GM18951 (cell line): ENCODE data around the gene CEBPE.

Source experiments
- POLR2A ChIP-seq: IDR thresholded peaks from 4 replicates; pipeline ENCODE4 v1.6.1; 2011; ENCODE audit warnings: mild to moderate bottlenecking; ENCODE audit not compliant: insufficient read length, insufficient read depth; ENCODE audit errors: extremely low read depth
- in situ Hi-C: fragments of 300-500 bp; cut with MboI; formaldehyde crosslinking; loops from one replicate; pipeline ENCODE4 v1.12.0; 2022; ENCODE audit warnings: low sequenced_read_pairs, mixed read lengths, inconsistent platforms; ENCODE audit not compliant: unreplicated experiment

CEBPE gene

DNA sequence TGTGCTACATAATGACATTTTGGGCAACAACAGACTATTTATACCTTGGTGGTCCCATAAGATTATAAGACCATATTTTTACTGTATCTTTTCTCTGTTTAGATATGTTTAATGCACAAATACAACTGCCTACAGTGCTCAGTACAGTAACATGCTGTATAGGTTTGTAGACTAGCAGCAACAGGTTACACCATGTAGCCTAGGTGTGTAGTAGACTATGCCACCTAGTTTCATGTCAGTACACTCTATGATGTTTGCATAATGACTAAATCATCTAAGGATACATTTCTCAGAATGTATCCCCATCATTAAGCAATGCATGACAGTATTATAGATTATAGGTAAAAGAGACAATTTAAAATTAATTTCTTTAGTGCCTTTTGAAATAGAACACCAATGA, 30.7 kb upstream of the CEBPE start:
- in situ Hi-C loops = no loop called here
- TF ChIP-seq POLR2A = no peak

DNA sequence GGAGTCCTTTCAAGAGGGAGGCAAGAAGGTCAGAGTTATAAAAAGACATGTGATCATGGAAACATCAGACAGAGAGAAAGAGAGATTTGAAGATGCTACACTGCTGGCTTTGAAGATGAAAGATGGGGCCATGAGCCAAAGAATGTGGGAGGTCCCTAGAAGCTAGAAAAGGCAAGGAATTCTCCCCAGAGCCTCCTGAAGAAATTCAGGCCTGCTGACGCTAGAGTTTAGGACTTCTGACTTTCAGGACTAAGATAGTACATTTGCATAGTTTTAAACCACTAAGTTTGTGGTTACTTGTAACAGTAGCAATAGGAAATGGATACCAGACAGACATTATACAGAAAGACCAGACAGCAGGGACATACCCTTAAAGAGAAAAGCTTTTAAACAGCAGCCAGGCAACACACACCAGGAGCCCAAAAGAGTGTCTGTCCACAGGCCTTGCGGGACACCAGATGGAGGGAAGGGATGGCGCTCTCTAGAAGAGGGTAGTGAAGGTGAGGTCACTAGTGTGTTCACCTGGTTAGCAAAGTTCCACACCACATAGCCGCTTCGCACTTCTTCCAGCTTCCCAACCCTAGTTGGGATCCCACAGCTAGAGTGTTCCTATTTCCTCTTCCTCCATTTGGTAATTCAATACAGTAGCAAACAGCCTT, 29.7 kb upstream of the CEBPE start:
- in situ Hi-C loops = no loop called here
- TF ChIP-seq POLR2A = no peak

DNA sequence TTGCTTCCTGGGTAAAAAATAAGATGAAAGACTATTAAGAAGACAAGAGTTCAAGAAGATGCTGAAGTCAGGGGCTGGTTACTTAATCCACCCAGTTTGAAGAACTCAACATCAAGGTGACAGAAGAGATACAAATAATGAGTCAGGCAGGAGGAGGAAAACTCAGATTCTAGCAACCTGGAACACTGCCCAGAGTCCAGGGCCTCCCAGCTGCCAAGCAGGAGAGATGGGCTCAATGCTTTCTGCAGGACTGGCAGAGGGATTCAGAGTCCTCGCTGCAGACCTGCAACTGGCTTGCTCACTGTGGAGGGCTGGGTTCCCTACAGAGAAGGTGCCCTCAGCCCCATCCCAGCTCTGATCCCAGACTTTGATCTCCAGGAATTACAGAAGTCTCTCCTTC, 28.6 kb upstream of the CEBPE start:
- TF ChIP-seq POLR2A = no peak
- in situ Hi-C loops = no loop called here

DNA sequence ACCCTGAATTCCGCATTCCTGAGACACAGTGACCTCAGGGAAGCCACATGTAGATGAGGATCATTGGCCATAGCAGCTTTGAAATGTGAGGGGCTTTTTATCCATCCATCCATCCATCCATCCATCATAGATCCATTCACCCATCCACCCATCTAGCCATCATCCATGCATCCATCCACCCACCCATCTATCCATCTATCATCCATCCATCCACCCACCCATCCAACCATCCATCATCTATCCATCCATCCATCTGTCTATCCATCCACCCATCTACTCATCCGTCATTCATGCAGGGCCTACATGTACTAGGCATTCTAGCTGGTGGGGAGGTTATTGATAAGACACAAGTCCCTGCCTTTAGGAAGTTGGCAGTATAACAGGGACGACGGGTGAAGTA, 27.9 kb upstream of the CEBPE start:
- in situ Hi-C loops = no loop called here
- no peak for TF ChIP-seq POLR2A

DNA sequence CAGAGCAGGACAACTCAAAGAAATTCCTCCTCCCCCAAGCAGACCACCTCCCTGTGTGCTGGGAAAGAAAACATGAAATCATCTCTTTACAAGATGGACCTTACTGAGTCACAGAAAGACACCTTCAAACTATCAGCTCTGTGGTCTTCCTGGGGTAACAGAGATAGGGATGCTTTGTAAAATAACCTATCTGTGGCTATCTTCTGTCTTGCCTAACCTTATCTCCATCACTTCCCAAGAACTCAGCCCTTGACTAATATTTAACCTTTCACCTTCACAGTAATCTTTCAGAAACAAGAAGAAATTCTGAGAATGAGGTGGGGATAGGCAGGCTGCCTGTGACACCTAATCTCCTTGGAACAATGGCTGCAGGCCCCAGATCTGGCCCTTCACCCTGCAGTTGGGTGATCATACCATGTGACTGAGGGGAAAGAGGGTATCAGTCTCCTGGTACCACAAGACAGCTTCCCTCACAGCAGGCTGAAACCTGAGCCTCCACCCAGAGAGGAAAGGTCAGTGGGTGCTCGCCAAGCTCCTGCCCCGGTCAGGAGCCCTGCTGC, 27.4 kb upstream of the CEBPE start:
- TF ChIP-seq POLR2A = no peak
- in situ Hi-C loops = no loop called here

DNA sequence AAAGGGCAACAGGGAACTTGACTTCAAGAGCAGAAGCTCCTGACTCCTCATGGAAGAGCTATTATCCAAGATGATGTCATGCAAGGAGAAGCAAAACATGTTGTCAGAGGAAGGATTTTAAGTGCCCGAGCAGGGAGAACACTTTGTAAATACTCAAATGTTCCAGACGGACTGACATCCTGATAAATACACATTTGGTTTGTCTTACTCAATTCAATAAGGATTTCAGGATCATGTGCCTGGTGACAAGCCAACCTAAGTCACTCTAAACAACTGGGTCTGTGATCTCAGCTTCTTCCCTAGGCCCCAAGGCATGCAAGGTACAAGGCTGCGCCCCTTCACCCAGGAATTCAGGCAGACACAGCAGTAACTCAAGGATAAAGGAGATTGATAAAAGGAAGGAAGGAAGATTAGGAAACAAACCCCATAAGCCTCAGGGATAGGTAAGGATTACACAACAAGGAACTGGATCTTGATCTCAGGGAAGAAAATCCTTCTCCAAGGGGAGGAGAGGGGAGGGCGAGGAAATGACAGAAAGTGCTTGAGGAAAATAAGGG, 26.8 kb upstream of the CEBPE start:
- TF ChIP-seq POLR2A = no peak
- in situ Hi-C loops = no loop called here

DNA sequence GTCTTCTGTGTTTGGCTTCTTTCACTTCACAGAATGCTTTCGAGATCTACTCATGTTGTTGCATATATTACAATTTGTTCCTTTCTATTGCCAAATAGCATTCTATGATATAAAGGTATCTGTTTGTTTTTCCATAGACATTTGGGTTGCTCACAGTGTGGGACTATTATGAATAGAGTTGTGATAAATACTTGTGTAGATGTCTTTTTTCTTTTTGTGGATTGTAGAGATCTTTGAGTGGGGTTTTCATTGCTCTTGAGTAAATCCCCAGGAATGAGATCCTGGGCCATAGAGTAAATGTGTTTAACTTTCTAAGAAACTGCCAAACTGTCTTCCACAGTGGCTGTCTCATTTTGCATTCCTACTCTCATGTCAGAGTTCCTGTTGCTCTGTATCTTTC, 24.9 kb upstream of the CEBPE start:
- no peak for TF ChIP-seq POLR2A
- in situ Hi-C loops = no loop called here

DNA sequence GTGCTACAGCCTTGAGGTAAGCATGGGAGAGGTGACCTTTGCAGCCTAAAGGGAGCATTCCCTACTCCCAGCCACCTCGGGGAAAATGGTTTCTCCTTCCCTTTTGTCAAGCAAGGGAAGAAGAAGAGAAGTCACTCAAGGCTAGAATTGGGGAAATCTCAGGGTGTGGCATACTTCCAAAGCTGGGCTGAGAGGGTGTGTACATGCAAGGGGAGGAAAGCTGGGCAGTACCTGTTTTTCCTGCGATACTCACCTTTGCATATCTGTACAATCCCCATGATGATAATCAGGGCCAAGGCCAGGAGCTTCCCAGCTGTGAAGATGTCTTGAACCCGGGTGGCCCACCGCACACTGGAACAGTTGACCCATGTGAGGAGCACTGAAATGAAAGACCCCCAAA, 23.8 kb upstream of the CEBPE start:
- in situ Hi-C loops = no loop called here
- TF ChIP-seq POLR2A = no peak

DNA sequence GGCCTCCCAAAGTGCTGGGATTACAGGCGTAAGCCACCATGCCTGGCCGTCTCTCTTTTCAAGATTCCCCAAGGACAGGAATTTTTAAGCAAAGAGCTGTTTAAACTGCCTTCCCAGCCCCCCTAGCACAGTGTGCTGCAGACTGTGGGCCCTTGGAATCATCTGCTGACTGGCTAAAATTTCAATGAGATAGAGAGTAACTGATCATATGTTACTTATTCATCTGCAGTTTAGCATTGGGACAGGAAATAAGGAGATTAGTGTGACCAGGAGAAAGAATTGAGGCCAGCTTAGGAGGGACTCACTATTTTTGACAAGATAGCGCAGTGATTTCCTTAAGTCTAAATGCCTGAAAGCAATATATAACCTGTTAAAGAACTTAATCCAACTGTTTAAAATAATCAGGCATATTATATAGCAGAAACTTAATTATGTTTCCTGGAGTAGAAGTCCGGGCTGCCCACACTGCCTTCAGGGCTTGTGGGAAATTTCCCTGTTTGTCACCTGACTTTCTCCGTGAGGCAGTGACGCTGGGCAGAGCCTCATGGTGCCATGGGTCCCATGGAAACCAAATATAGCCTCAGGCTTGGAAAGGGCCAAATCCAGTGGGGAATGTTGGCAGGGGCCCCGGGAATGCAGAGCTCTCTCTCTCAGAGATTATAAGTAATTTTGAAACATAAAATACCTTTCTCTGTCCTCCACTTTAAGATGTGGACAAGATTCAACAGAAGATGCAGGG, 22.8 kb upstream of the CEBPE start:
- in situ Hi-C loops = no loop called here
- no peak for TF ChIP-seq POLR2A

DNA sequence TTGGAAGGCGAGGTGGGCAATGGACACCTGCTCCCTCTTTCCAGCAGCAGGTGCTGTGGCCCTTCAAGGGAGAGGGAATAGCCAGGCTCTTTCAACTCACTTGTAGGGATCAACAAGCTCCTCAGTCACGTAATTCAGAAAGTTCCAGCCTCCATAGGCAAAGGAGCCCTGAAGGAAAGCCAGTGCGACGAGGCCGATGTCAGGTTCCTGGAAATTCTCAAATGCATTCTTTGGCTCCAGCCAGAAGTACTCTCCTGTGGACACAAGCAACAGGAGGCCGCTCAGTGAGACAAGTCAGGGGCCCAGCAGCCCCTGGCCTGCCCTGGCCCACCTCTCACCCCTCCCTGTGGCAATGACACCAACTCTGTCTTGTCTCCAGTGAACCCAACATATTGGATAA, 21.3 kb upstream of the CEBPE start:
- in situ Hi-C loops = no loop called here
- TF ChIP-seq POLR2A = no peak

DNA sequence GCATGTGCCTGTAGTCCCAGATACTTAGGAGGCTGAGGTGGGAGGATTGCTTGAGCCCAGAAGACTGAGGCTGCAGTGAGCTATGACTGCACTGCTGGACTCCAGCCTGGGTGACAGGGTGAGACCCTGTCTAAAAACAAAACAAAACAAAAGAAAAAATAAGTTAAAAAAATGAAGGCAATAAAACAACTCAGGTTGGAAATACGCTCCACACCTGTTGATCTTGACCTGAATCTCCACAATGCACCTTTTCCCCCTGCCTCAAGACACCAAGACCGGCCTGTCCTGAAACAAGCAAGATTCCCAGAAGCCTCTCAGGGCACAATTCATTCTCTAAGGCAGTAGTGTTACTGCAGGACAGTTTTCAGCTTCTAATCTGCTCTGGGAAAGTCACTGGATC, 20.8 kb upstream of the CEBPE start:
- no peak for TF ChIP-seq POLR2A
- in situ Hi-C loops = no loop called here

DNA sequence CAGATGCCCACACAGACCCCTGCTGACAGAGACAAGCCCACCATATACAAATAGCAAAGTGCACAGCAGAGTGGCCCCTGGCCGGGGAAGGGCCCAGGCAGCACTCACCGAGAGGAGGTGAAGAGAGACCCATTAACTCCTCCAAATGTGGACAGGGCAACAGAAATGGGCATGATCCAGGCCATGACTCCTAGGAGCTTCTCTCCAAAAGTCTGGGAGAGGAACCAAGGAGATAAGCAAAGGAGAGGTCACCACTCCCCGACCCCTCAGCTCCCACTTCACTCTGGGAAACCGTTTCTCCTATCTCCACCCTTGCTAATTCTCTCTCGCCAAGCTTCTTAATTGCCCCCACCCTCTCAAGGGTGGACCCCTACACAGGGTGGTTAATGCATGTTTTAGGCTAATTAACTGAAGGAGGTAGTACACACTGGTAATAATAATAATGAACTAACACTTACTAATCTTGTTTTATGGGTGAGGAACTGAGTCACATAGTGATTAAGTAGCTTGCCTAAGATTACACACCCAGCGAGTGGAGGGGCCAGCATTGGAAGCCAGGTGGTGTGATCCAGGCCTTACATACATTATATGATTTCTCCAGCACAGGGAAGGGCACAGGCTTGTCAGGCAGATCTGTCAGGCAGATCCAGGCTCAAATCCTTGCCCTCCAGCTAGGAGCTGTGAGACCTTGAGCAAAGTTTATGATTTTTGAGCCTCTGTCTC, 18.9 kb upstream of the CEBPE start:
- no peak for TF ChIP-seq POLR2A
- in situ Hi-C loops = no loop called here

DNA sequence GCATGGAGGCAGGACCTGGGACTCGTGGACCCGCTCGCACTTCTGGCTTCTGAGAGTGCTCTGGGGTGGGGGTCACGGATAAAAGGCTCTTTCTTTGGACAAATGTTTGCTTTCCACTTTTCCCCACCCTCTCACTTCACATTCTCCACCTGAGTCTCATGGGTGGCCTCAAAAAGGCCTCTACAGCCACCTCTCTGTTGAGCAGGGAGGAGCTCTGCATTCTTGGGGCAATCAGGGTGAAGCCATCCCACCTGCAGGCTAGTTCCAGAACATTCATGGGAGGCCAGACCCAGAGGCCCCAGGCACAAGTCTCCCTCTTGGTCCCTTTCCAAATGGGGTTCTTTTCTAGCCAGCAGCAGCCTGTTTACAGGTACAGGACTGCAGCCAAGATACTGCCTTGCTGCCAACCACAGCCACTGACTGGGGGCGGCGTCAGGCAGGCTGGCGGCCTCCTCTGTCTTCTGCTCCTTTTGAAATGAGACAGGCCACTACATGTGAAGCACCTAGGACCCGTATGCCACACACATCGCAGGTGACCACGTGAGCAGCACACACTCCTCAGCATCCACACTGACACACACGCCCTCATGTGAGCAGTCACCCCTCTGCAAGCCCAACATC, 18.2 kb upstream of the CEBPE start:
- in situ Hi-C loops = no loop called here
- no peak for TF ChIP-seq POLR2A
